ENCODE results near the gene FAM81A.

DNA sequence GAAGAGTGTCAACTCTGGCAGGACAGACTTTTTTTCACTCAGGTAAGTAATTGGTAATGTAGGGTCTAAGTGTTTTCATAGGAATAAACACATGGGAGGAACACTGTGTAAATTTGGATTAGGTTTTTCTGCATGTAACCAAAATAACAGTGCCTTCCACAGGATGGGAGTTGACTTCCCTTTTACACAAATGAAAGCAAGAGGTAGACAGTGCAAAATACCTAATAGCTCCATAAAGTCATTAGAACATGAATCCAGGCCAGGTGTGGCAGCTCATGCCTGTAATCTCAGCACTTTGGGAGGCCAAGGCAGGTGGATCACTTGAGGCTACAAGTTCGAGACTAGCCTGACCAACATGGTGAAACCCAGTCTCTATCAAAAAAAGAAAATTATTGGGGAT, 39.8 kb upstream of the FAM81A start:
- TF ChIP-seq, protein P1, sequence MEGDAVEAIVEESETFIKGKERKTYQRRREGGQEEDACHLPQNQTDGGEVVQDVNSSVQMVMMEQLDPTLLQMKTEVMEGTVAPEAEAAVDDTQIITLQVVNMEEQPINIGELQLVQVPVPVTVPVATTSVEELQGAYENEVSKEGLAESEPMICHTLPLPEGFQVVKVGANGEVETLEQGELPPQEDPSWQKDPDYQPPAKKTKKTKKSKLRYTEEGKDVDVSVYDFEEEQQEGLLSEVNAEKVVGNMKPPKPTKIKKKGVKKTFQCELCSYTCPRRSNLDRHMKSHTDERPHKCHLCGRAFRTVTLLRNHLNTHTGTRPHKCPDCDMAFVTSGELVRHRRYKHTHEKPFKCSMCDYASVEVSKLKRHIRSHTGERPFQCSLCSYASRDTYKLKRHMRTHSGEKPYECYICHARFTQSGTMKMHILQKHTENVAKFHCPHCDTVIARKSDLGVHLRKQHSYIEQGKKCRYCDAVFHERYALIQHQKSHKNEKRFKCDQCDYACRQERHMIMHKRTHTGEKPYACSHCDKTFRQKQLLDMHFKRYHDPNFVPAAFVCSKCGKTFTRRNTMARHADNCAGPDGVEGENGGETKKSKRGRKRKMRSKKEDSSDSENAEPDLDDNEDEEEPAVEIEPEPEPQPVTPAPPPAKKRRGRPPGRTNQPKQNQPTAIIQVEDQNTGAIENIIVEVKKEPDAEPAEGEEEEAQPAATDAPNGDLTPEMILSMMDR (IDR thresholded peaks at IDR 0.05): no peak
- no peak for TF ChIP-seq POLR2A (IDR thresholded peaks at IDR 0.05)
